ENCODE results near the gene BRINP3.

DNA sequence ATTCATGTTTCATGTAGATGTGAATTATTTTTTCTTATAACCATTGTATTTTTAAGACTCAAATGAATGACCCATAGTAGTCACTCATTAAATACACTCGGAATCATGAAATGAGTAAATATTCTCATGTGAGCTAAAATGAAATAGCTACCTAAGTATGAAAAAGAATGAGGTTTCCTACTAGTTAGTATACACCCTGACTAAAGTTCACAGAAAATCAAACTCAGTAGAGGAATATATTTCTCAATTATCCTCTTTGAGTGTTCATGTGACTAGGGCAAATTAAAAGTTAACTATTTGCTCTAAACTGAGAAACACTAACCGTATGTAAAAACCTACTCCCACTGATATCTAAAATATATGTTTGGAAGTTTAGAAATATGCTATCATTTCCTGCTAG is 187.8 kb downstream of the BRINP3 start:
- TF ChIP-seq CTCF (IDR thresholded peaks at IDR 0.05) (no peak), POLR2A (IDR thresholded peaks at IDR 0.05) (no peak)

Measured in Peyer's patch (tissue), 4 donors.